Thoracic aorta (tissue), 2 donors: ENCODE results near the gene NOC2L. TPM values are rescaled to one million over a fixed set of nuclear protein-coding genes. Genes with fewer than 3 reads are reported as not detected.

Source experiments
- ATAC-seq: fragments of 150-250 bp; one replicate; pipeline ENCODE4 v1.8.0; 2017; ENCODE audit warnings: low read depth; ENCODE audit not compliant: insufficient number of reproducible peaks, low FRiP score
- DNase-seq: peaks from one replicate; pipeline ENCODE4 v3.0.0-alpha.2; 2020; ENCODE audit warnings: low spot score
- H3K27ac ChIP-seq, 2 donors: fragments of 200-600 bp; sonication (generic); 1 replicate in 1 of 2; 2 replicates in 1 of 2; pipeline ENCODE4 v1.5.1; 2016; ENCODE audit warnings: mild to moderate bottlenecking in 2 of 2, moderate library complexity in 2 of 2
- H3K27me3 ChIP-seq: fragments of 200-600 bp; sonication (generic); replicated peaks from 2 replicates; pipeline ENCODE4 v1.6.0; 2016; ENCODE audit warnings: mild to moderate bottlenecking; ENCODE audit not compliant: insufficient read depth
- H3K36me3 ChIP-seq: fragments of 200-600 bp; sonication (generic); one replicate; pipeline ENCODE4 v1.5.1; 2016
- H3K4me1 ChIP-seq, 2 donors: fragments of 200-600 bp; sonication (generic); 1 replicate in 1 of 2; 2 replicates in 1 of 2; pipeline versions ENCODE4 v1.5.1 to v1.6.0; 2016; ENCODE audit warnings: low read depth in 2 of 2, mild to moderate bottlenecking in 1 of 2; ENCODE audit not compliant: control insufficient read depth in 1 of 2
- H3K4me3 ChIP-seq: fragments of 200-600 bp; sonication (generic); 2 replicates; pipeline ENCODE4 v1.5.1; 2016; ENCODE audit warnings: mild to moderate bottlenecking
- H3K9me3 ChIP-seq: fragments of 200-600 bp; sonication (generic); 2 replicates; pipeline ENCODE4 v1.5.1; 2016
- CTCF ChIP-seq: fragments of 200-600 bp; sonication (generic); IDR thresholded peaks from one replicate; pipeline ENCODE4 v1.5.1; 2019; ENCODE audit warnings: antibody characterized with exemption
- total RNA-seq, 2 donors: library from RNA; depleted of rRNA; stranded (reverse); fragments of >200 nt; gene quantifications; one replicate each; pipeline versions ENCODE4 v1.1.0 to v1.2.3, GENCODE V29; 2016

NOC2L gene
- total RNA-seq, 2 donors from 2014 or later, result 33.8 to 47.2 TPM

GRCh38 chr1:915295-916172 lies 43.5 kb downstream of the NOC2L start:
- no peaks in the 10 kb centered on the region for H3K9me3 ChIP-seq
- peaks cover 0 to 18% of the 10 kb centered on the region in 2 donors for H3K4me1 ChIP-seq
- H3K4me3 ChIP-seq, result no peak overlapping the region
- no peak for DNase-seq
- no peak overlapping the region for H3K27ac ChIP-seq
- H3K36me3 ChIP-seq, result no peaks in the 10 kb centered on the region
- H3K27me3 ChIP-seq, result no peaks in the 10 kb centered on the region
- ATAC-seq, result no peak
- TF ChIP-seq CTCF, result no peak

GRCh38 chr1:914891-915280 lies 44.2 kb downstream of the NOC2L start:
- Histone ChIP-seq H3K9me3 (no peaks in the 10 kb centered on the region), H3K36me3 (no peaks in the 10 kb centered on the region), H3K27ac (no peak overlapping the region), H3K4me3 (no peak overlapping the region), H3K27me3 (no peaks in the 10 kb centered on the region), H3K4me1 (peaks cover 0 to 17% of the 10 kb centered on the region in 2 donors)
- no peak for TF ChIP-seq CTCF
- no peak for DNase-seq
- no peak for ATAC-seq

DNA sequence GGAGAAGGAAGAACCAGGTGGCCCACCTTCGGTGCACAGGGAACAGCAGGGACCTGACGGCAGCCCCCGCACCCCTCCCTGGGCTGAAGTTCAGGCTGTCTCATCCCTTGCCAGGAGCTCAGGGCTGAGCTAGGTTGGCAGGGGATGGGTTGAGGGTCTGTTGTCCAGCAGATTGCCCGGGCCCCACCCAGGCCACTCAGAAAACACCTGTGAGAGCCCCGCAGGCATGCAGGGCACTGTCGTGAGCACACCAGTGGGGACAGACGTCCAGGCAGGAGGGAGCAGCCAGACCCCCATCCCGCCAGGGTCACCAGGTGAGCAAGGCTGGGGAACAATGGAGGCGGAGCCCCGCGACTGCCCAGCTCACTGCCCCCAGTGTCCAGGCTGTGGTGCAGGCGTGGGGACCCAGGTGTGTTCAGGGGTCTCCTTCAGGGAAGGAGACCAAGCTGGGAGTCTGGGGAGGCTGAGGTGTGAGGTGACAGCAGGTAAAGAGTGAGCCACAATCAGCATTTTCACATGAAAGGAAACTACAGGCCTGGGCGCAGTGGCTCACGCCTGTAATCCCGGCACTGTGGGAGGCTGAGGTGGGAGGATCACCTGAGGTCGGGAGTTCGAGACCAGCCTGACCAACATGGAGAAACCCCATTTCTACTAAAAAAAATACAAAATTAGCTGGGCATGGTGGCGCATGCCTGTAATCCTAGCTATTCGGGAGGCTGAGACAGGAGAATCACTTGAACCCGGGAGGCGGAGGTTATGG lies 44.7 kb downstream of the NOC2L start:
- Histone ChIP-seq H3K27ac (no peak overlapping the region), H3K4me1 (peaks cover 0 to 17% of the 10 kb centered on the region in 2 donors), H3K4me3 (no peak overlapping the region), H3K27me3 (no peaks in the 10 kb centered on the region), H3K9me3 (no peaks in the 10 kb centered on the region), H3K36me3 (no peaks in the 10 kb centered on the region)
- ATAC-seq (no peak), DNase-seq (no peak)
- TF ChIP-seq CTCF, result no peak

DNA sequence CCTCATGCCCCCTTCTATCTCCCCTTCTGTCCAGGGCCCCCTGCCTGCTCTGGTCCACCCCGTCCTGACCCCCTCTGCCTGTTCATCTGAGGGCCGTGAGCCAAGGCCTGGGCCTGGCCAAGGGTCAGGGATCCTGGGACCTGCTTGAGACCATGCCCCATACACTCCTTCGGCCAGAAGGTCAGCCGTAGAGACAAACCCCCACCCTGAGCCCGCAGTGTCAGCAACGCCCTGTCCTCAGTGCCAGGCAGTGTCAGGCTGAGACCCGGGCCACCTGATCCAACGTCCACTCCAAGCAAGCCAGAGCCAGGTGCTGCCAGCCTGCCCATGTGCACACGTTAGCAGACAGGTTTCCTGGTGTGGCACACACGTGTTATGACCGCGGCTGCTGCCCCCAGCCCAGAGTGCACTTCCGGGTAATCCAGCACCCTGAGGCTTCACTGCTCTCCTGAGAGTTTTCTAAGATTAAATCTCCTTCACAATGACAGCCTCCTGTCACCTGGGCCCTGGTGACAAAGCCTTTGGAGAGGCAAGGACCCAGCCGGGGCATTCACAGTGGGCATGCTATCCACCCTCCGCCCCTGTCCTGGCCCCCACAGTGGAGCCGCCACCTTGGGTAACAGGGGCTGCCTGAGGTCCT lies 45.4 kb downstream of the NOC2L start:
- no peak for ATAC-seq
- H3K27me3 ChIP-seq, result no peaks in the 10 kb centered on the region
- H3K9me3 ChIP-seq, result no peaks in the 10 kb centered on the region
- no peak for TF ChIP-seq CTCF
- peaks cover 0 to 17% of the 10 kb centered on the region in 2 donors for H3K4me1 ChIP-seq
- H3K27ac ChIP-seq, result no peak overlapping the region
- H3K36me3 ChIP-seq, result no peaks in the 10 kb centered on the region
- DNase-seq, result no peak
- no peak overlapping the region for H3K4me3 ChIP-seq
